ENCODE measurements around the gene NHS.

Gene NHS

DNA sequence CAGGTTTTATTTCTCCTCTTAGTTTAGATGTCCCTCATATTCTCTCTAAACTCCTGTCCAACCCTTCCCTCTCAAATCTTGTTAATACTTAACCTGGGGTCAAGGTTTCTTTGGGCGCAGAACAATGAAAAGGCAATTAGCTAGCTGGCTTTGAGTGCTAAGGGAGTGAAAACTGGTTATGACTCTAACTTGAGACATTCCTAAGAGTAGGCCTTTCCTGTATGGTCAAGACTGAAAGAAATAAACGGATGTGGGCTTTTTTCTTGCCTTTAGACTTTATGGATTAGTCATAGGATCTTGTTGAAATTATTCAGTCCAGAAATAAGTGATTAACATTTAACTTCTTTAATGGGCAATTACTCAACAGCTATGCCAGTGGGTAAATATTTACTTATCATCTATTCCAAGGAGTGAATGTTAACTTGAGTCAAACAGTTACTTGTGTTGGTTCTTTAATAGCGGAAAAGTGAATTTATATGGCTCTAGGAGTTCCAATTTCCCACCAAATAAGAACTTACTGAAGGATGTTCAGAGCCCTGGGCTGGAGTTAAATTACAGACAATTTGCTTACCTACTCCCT, 220.5 kb downstream of the NHS start:
- DNase-seq = peak; percentile 83

DNA sequence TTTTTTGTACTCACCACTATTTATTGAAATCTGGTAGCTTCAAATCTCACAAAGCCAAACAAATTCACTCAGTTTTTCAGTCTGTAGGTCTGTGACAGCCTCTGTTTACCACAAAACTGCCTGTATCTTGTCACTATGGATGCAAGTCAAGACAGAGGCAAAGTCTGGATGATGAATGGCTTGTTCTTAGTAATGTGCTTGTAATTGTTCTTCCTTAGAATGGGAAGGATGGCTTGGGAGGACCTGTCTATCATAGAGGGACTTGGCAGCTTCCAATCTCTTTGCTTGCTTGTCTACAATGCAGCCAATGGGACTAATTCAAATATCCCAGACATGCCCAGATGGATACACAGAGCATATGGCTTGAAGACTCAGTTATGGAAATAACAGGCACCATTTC, 221.1 kb downstream of the NHS start:
- peak; percentile 62 for DNase-seq

DNA sequence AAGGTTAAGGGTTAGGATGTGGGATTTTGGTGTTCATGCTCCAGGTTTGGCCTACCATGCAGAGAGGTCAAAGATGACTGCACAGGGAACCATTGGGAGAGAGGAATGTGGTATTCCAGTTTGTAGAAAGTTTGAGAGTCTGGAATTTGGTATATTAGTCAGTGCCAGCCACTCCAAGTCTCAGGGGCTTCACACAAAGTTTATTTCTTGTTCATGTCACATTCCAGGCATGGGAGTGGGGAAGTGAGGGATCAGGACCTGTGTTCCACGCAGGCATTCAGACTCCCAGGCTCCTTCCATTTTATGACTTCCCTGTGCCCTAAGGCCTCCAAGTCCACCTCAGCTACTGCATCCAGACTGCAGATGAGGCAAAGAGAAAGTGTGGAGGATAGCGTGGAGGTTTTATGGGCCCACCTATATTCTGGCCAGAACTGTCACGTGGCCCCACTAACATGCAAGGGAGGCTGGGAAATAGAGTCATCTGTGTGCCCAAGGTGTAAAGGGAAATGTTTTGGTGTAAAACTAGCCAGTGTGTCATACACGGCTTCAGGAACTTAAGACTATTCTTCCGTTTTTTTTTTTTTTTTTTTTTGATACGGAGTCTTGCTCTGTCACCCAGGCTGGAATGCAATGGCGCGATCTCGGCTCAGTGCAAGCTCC, 221.7 kb downstream of the NHS start:
- DNase-seq = no peak

DNA sequence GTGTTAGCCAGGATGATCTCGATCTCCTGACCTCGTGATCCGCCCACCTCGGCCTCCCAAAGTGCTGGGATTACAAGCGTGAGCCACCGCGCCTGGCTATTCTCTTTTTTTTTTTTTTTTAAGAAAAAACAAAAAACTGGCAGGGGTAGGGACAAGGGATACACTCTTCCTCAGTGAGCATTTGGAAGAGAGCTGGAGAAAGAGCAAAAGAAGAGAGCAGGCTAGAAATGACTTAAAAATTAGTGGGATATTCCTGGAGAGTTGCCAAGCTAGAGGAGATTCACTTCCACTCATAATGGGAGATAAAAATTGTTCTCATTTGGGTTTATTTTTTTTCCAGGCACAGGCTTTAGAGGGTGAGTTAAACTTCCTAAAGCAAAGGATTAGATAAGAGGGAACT, 222.3 kb downstream of the NHS start:
- DNase-seq = no peak

DNA sequence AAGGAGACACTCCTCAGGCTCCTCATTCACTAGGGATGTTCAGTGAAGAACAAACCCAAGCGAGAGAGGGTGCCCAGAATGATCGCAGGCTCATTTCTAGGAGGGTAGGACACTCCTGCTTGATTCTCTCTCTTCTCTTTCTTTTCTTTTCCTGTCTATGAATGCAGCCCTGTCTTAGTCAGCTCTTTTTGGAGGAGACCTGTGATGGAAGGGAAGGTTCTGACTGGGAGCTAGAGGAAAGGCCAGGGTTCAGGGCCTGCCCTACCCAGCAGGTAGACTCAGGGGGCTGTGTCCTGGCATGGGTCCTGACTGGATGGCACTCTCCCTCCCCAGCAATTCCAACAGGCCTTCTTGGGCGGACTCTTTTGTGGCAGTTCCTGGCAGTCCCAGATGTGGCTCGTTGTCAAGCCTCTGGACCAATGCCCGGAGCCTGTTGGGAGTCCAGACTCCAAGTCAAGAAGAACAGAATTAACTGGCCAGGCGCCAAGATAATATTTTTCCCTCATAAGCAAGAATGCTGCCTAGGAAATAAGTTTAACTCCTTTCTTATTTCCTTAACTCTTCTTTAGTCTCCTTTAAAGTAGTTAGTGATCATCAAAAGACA, 222.9 kb downstream of the NHS start:
- no peak for DNase-seq

DNA sequence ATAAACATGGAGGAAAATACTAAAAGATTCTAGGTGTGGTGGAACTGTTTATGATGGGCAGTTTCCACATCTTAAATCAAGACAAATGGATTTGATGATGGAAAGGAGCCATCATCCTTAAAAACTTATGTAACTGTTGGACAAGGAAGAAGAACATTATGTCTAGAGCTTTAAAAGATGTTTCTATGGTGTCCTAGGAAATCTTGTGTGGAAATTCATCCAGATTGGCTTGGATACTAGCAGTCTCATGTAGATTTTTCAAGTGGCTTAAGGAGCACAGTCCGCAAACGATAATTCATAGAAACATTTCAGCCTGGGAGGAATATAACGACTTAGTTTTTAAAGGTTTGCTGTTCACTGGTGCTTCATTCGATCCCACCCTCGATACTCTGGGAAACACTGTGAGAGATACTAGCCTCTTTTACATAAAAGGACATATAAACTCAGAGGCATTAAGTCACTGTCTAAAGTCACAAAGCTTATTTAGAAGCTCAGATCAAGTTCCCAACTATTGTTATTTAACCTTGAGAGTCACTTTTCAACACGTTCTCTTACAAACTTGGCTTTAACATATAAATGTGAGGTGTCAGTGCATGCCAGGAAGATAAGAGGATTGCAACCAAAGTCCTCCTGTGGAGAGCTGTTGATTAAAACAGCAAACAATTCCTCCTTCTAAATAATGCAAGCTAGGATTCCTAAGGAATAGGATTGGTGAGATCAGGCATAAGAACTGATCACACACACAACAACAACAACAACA, 226.6 kb downstream of the NHS start:
- no peak for DNase-seq

DNA sequence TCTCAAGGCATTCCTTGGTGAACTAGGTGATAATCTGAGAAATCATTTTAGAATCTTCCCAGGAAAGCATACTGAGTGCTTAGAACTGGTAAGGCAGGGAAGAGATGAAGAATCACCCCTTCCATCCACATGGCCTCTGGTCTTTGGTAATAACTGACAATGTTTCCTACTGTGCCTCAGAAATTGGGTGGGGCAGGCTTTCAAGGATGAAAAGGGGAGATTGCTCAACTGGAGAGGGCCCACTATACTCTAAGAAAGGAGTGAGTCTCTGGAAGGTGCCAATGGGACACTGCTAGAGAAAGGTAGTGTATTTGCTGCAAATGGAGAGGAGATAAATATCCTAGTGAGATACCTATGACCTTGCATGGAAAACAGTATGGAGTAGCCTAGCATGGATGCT, 227.2 kb downstream of the NHS start:
- DNase-seq = no peak

DNA sequence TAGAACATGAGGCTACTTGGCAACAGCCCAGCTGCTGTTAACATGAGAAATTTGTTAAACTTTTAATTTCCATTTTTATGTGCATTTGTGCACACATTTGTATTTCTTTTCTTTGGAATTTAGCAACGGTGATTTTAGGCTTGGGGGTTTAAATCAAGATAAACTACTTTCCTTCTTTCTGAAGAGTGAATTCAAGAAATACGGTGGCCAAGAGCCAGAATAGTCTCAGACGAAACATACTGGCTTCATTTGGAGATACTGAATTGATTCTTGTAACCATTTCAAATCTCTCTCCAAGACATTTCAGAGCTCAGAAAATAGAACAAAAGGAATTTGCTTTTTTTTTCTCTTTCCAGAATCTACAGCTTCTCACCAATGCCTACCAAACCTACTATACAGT, 228.2 kb downstream of the NHS start:
- no peak for DNase-seq

DNA sequence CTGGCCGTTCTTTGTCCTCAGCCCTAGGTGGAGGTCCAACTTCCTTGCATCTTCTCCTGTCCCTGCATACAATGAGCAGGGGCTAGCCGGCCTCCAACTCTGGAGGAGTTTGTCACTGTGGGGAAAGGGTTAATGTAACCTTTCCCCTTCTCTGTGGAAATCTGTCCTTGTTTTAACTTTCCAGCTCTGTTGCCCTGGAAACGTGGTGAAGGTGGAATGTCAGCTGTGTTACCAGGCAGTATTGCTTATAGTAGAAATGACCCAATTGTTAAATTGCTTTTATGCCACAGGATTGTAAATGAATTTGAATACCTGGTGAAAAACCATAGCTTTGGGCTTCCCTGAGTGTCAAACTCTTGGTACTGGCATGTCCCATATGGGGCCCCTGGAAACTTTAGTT, 230.7 kb downstream of the NHS start:
- DNase-seq = no peak

DNA sequence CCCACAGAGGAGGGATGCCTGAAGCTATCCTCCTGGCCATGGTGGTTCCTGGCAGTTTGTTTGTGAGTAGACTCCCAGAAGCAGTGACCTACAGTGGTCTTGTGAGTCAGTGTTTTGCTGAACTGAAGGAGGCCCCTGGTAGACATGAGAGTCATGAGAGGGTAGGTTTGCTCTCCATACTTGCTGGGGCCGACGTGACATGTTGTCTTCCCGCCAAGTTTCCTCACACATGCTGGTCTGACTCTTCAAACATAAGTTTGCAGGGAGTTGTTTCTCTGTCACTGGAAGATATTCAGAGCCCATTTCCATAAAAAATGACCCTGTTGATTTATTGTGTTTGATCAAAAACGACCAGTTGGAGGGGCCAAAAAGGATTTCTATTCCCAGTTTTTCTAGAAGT, 231.2 kb downstream of the NHS start:
- DNase-seq = no peak

DNA sequence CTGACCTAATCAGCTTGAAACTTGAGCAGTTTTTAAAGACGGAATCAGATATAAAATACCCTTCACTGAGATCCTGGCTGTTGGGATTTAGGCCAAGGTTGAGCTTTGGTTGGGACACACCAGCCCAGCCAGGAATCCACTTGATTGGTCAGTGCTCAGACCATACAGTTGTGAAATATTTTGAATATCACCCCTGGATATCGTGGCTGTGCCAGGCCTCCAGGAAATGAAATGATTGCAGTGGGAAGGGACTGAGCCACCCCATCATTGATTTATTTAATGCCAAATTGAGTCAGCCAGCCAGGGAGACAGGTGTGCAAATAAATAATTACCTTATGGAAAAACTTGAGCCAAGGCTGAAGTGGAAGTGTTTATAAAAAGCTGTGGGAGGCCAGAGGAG, 233.9 kb downstream of the NHS start:
- DNase-seq = no peak

DNA sequence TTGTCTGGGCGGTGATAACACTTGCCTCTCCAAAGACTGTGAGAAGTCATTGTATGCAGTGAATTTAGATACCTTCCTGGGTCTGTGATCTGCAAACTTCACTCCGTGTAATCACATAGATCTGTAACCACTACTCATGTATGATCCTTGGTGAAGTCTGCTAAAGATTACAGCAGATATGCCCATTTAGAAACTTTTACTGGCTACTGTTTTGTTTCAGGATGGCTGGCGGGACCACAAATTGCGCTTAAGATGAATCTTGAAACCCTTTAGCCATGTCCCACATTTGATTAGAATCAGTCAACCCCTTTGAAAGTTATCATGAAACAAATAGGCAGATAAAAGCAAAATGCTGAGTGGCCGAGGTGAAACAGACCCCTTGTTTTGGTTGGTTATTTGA, 235.8 kb downstream of the NHS start:
- DNase-seq = no peak

DNA sequence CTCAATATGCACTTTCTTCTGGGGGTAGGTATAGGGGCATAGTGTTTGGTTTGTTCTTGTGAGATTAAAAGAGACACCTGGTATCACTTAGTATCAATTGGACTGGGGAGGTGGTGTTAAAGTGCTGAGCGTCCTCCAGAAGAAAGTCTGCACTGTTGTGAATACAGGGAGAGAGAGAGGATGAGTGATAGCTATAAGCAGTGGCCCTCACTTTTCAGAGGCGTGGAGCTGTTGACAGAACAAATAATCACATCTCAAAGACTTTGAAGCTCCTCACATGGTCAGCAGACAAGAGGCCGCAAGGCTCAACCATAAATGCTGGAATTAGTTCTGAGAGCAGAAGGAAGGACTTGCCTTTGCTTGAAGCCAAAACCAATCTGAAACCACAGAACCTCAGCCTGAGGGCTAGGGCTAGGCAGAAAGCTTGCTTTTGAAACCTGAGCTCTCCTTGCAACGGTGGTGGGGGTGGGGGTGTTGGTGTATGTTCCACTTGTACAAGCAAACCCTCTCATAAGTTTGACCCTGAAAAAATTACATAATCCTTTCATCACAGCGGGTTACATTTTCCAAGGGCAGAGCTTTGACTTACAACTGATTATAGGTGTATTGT, 239.1 kb downstream of the NHS start:
- no peak for DNase-seq

DNA sequence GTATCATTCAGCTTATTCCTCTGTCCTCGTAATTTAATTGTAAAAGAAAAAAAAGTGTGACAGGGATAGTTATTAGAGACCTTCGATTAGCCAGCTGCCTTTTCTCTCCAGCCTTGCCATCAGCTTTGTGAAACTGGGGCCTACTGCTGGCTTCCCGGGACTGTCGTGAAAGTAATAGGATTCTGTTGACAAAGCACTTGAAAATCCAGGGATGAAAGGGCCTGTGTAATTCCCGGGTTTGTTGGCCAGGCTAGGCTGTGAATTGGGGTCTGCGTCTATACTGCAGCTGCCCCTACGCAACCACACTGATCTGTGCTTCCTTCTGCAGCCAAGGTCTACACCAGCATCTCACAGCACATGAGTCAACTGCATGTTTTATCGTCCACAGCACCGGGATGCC, 241.9 kb downstream of the NHS start:
- no peak for DNase-seq

DNA sequence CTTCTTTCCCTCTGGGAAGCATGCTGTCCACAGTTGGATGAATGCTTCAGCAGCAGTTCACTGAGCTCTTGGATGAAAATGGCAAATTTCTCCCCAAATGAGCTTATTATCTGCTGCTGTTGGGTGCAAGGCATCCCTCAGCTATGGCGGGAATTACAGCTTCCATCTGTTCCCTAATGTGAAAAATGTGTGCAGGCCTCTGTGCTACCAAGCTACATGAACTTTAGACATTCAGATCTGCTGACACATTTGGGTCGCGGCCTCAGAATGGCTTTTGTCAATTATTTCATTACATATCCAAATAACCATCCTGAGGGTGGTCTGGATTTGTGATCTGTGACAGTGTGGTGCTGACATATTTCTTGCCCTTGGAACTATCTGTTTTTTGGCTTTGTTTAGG, 242.8 kb downstream of the NHS start:
- no peak for DNase-seq

DNA sequence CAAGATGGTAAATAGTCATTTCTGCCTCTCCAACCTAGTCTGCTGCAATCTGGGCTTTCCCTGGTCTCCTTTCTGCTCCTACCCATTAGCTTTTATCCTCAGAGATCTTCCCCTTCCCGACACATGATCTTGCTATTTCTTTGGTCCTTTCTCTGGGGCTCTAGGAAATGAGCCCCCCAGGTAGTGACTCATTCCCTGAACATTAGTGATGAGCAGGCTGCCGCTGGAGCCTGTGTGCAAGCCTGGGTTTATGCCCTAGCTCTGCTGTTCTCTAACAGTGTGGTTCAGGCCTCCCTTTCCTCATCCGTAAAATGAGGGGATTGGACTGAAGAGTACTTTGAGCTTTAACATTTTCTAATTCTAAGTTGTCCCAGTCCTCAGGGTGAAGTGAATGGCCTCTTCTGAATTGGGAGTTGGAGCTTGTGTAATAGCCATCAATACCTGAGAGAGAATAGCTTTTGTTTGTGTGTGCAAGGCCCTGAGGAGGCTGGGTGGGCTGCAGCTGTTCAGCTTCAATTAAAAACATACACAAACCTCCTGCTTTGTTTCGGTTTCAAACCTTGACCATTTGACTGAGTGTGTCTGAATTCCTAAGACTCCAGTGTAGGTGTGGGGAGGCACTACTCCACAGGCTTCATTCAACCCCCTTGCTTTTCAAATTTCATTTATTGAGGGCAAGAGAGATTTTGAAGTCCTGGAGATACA, 246.7 kb downstream of the NHS start:
- no peak for DNase-seq

DNA sequence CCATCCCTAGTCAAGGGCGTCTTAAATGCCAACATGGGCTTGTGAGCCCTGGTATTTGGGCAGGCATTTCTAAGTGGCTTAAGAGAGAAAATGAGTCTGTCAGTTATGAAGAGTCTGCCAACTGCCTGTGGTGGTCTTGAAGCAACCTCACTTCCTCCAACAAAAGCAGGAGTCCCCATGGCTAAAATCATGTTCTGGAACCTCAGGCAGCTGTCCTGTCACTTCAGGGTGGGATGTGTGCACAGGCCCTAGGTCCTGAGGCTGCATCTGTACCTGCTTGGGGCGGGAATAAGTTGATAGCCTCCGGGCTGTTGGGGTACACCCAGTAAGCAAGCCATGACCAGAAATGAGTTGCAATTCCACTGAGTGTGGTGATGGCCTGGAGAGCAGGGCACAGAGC, 247.3 kb downstream of the NHS start:
- DNase-seq = no peak

DNA sequence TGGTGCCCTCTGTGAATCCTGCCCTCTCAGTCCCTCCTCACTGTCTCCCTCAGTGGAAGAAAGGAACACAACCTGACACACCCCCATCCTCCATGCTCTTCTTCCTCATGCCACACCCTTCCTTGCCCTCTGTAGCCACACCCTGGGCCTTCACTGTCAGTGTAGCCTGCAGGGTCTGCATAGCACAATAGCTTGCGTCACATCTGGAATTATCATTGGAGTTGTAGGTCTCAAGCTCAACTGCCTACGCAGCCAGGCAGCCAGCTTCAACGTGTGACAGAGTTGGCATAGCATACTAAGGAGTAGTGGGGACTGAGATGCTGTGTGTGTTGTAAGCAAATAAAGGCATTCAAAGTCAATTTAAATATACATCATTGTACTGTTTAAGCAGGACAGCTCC, 248.8 kb downstream of the NHS start:
- no peak for DNase-seq

DNA sequence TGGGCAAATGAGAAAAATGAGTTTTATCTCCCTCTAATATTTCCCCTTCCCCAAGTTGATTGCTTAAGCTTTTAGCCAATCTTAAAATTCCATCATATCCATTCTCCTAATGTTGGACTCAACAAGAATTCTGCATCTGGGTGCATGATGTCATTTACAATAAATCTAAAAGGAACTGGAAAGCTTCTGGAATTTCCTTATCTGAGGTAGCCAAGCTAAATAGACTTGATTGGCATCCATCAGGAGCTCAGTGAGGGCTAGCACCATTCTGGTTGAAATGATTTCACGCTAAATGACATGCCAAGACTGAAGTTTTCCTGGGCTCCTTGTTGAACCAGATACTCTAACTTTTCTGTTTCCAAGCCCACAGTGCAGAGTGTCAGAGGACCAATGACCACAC, 252.0 kb downstream of the NHS start:
- no peak for DNase-seq

DNA sequence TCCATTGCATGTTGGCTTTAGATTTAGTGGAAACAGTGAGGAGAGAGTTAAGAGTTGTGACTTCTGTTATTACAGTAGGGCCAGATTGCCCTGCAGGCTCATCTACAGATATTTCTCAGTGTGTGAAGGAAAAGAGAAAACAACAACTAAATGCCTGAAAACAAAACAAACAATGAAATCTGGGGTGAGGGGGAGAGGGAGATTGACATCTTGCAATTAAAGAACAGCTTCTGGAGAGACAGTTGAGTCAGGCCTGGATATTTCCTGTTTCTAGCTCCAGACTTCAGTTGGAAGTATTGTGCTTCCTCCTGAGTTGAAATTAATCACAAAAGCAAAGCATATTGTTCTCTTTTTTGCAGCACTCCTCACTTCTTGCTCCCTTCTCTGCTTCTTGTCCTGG, 254.0 kb downstream of the NHS start:
- no peak for DNase-seq

DNA sequence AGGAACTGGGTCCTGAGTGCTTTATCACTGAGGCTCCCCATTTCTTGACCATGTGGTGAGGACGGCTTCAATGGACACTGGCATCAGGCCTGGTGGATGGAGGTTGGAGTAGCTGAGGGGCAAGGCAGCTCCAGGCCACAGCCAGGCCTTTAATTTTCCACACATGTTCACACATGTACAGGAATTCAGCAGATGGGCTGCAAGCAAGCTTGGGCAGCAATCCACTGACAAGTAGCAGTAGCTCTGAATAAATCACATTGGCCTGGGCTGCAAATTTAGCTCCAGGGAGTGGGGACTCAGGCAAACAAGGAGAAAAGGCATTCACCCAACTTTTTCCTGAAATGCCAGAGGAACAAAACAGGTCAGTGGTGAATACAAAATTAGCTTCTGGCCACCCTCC, 254.5 kb downstream of the NHS start:
- DNase-seq = no peak

DNA sequence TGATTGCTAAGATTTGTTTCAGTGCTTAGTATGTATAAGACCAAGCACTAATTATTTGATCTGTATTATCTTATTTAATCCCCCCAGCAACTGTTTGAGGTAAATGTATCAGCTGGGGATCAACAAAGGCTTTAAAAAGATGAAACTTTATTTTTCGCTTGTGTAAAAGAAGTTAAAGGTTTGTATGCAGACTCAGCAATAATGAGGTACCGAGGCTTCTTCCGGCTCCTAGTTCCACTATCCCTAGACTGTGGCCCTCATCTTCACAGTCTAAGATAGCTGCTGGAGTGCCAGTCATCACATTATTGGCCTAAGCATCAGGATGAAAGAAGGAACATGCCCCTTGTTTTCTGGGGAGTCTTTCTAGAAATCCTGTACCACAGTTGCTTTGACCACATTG, 256.6 kb downstream of the NHS start:
- DNase-seq = no peak

DNA sequence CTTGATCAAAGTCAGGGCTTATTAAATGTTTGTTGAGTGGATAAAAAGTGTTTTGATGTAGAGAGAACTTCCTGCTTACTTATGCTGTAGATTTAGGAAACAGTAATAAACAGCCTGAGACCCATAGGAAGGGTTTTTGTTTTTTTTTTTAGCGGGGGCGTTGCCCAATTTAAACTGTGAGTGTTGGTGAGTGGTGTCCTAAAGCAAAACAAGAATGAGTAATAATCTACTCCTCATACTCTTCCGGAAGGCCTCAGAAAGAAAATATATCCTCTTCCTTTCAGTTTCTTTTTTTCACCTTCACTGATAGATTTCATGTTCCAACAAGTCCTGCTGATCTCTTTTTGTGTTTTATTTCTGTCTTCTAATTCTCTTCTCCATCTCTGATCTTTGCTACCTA, 257.9 kb downstream of the NHS start:
- DNase-seq = no peak

Data from kidney glomerular epithelial cell (primary cell).